ENCODE results near the gene SYF2.
"Not testable (repeated sequence)": the region's sequence is repeated elsewhere in the genome, so short reads cannot be mapped to it uniquely, and the experiment has no call there.

The SYF2 gene

DNA sequence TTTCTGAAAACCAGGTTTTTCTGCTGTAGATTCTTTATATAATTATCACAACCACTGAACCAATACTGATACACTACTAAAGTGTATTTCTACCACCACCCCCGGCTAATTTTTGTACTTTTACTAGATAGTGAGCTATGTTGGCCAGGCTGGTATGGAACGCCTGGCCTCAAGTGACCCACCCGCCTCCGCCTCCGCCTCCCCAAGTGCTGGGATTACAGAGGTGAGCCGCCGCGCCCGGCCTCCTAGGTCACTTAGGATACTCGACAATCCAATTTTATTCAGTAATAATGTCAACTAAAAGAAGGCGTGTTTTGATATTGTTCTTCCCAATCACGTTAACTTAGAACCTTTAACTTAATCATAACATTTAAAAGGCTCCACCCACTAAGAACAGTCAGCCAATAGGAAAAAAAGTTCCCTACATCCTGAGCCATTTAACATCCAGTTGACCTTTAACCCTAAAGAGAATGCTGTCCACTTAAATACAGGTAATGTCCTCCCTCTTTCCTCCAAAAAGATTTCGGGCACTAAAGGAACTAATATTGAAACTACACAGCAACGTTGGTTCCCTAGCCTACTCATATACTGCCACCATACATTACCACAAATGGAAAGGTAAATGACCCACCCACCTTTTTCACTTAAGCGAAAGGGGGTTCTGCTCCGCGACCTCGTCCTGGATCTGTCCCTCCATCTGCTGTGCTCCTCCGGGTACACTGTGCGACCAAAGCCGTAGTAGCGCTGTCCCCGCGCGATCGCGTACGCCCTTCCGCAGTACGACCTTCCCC is 13.7 kb upstream of the SYF2 start:
- no peak for DNase-seq

DNA sequence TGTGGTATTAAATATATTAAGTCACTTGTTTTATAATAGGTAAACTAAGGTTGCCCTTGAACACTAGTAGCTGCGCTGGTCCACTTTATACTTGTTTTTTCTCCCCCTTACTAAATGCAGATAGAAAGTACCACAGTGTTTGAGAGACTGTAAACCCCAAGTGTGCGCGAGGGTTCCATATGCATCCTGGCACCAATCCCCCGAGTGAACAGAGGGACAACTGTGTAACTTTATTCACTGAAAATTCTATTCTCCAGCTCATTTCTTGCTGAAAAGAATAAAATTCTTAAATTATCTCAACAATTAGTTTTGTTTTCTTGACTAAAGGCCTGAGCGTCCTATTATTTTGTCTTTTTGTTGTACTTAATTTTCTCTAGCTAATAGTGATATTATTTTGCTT is 13.1 kb upstream of the SYF2 start:
- no peak for DNase-seq

DNA sequence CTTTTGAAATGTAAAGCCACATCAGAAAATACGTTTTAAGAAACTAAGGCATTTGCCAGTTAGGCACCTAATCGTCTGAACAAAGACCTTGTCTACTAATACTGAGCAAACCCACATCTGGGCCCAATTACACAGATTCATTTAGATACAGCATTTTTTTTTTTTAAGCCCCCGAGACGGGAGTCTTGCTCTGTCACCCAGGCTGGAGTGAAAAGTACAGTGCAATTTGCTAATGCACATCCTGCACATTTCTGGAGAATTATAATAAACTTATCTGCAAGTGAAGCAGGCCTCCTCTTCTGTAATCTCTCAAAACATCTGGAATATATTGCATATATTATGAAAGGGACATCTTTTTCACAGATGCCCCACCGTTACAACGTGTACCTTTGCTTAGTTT is 11.6 kb upstream of the SYF2 start:
- no peak for DNase-seq

DNA sequence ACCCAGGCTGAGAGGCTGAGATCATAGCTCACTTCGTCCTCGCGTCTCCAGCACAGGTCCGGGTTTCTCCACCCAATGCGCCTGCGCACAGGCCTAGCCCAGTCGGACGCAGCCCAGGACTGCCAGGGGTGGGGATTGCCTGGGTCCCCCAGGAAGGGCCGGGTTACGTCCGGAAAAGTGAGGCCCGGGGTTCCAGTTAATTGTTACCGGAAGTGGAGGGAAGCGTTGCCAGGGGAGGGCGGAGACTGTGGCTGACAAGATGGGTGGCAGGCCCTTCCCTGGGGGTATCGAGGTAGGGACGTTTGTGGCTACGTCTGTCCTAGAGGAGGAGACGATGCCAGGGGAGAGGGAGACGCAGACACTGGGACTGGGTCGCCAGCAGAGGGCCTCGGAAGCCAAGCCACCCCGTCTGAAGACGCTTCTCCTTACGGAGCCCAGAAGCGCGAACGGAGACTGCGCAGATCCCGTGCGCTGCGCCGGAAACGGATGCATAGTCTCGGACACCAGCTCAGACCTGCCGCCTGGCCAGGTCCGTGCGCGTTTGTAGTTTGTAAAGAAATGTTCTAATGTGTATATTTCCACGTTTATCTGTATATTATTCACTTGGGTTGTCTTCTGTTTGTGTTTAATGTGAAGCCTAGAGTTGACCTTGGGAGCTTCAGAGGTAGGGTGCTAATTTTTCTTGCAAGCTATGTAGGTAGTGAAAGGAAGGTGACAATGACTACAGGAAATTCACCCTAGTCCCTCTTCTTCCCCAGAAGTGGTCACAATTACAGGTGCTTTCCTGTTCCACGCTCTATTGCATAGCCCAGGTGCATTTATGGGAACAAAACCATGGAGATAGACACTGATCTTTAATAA is 7.6 kb upstream of the SYF2 start:
- peak; percentile 57 to 79 (median 71) for DNase-seq

- no peak for DNase-seq
Measured at GRCh38 chr1:25238046-25238445, 5.7 kb upstream of the SYF2 start.

- DNase-seq = not testable (repeated sequence)
Measured at GRCh38 chr1:25236261-25236660, 4.0 kb upstream of the SYF2 start.

GRCh38 chr1:25235411-25235810 is 3.1 kb upstream of the SYF2 start:
- DNase-seq = not testable (repeated sequence)

GRCh38 chr1:25232866-25233784 is 823 bp upstream of the SYF2 start:
- peak in 3 of 4 experiments; percentile 16 to 24 (median 17) for DNase-seq

GRCh38 chr1:25223471-25223870 is 8.8 kb downstream of the SYF2 start:
- no peak for DNase-seq

DNA sequence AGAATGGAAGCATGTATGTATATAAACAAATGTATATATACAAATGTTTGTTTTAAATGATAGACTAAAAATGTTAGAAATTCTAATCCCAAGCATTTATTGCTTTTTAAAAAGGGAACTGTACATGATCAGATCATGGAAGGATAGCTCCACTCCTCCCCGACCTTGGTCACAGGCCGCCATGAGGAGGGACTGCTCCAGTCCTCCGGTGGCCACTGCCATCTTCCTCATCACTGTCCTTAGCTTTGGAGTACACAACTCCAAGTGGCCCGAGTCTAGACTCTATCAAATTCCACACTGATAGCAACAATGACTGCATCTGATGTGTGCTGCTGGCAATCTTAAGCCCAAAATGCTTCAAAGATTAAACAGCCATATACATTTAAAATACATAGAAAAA is 9.7 kb downstream of the SYF2 start:
- DNase-seq = no peak

- DNase-seq = no peak
Measured at GRCh38 chr1:25220666-25221065, 11.6 kb downstream of the SYF2 start.

- no peak for DNase-seq
Measured at GRCh38 chr1:25219661-25220251, 12.5 kb downstream of the SYF2 start.

DNA sequence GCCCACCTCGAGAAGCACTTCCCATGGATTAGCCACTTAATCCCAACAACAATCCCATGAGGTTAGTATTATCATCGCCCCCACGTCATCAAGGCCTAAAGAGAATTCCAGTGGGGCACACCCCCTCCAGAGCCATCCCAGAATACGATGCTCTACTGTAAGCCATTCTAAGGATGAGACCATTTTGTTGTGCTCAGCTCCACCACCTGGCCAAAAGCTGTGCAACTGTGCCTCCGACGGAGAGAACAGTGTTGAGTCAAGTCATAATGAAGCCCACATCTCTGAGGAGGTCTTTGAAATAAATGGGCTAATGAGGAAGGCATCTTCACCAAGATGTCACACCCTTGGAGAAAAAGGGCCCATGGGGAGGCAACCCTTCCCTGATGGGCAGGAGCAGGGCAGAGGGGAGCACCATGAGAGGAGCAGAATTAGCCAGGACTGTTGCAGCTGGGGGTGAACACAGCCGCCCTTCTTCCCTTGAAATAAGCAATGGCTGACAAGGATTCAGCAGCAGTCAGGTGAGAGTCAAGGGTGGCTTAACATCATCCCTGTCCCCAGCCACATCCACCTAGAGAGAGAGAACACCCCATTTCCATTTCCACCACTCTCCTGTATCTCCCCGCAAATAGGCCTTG is 14.6 kb downstream of the SYF2 start:
- DNase-seq = no peak

GRCh38 chr1:25217015-25217414 is 15.3 kb downstream of the SYF2 start:
- DNase-seq = no peak

- no peak for DNase-seq
Measured at GRCh38 chr1:25216123-25216522, 16.2 kb downstream of the SYF2 start.

DNA sequence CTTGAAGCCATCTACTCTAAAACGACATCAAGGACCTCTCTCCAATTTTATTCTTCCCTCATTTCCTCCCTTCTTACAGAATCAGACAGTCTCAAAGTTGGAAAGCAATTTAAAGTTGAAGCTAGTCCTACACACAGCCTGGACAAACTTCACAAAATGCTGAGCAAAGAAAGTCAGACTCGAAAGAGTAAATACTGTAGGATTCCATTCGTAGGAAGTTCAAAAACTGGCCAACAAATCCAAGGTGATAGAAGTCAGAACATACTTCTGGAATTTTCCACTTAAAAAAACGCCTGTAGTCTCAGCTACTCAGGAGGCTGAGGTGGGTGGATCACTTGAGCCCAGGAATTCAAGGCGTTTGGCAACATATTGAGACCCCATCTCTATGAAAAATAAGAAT is 19.6 kb downstream of the SYF2 start:
- DNase-seq = no peak

GRCh38 chr1:25210728-25211127 is 21.6 kb downstream of the SYF2 start:
- no peak for DNase-seq

DNA sequence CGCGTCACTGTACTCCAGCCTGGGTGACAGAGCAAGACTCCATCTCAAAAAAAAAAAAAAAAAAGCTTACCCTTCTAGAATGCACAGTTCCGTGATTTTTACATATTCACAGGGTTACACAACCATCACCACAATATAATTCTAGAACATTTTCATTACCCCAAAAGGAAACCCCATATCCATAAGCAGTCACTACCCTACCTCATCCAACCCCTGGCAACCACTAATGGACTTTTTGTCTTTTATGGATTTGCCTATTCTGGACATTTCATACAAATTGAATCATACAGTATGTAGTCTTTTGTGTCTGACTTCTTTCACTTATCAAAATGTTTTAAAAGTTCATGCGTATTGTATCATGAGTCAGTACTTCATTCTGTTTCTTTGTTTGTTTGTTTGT is 22.8 kb downstream of the SYF2 start:
- DNase-seq = no peak

DNA sequence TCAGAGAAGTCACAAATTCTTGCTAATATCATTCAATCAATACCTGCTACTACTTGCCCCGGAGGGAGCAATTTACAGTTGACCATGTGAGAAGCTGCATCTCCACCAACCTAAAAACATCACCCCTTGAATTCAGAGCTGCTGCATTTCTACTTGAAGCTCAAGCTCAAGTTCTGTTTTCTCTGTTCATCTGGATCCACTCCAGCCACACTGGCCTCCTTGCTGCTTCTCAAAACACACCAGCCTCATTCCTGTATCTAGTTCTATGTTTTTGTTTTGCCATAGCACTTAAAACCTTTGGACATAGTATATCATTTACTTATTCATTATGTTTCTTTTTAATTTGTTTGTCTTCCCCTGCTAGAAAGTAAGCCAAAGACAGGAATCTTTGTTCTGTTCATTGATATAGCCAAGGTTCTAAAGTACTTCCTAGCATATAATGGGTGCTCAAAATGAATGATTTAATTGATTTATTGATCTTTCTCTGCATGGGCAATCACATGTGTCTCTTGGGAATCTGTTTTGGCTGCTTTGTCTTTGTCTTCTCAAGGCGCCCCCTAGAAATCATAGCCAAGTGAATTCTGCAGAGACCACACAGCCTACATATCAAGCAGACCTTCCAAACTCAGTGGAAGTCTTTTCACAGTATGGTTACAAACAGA is 23.6 kb downstream of the SYF2 start:
- DNase-seq = no peak

DNA sequence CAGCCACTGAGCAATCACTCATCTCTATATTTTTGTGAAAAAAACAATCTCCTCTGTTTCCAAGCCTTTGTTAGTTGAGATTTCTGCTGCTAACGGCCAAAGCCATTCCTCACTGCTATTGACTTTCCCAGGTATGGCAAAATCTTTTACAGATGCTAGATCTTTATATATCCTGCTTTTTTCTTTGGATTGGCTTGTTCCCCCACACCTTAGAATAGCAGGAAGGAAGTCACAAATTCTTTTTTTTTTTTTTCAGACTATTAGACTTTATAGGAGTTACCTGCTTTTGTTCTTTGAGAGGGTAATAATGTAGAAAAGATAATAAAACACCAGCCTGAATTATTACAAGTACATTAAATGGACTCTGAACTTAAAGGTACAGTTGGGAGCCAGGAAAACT is 24.2 kb downstream of the SYF2 start:
- no peak for DNase-seq

DNA sequence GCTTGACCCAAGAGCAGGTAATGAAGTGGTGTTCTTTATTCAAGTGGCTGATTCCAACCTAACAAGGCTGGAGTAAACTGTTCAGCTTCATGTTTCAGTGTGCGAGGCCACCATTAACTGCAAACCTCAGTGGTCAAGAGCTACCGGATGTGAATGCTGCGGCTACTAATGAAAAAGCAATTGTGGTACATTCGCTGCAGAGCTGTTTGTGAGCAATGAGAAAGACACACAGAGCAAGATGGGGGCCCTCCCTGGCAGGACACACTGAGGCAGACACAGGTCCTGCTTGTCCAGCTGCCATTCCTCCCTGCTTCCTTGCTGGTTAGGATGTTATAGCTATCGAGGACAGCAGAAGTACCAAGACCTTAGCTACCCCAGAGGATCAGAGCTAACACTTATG is 26.1 kb downstream of the SYF2 start:
- no peak for DNase-seq

DNA sequence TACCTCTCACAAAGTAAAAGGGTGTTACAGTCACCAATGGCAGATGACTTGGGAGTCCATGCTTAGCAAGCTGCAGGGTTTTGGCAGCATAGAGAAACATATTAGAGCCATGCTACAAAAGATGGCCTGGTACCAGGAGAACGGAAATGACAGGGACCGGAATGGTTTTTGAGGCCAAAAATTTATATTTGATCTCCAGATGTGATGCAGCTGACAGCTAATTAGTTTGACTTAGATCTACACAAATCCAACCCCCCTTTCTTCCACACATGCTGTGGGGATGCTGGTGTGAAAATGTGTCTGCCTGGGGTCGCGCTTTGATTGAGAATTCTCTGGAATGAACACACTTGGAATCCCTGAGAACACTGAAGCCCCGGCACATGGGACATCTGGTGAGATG is 26.5 kb downstream of the SYF2 start:
- no peak for DNase-seq

Data from activated CD4-positive, CD25-positive, alpha-beta regulatory T cell (primary cell).